K562 (cell line): ENCODE measurements around the gene TRIM14. TPM values are rescaled to one million over a fixed set of nuclear protein-coding genes. Genes with fewer than 3 reads are reported as not detected.

Experiments used
- AFF4 ChIP-seq: sonication (generic); formaldehyde crosslinking; IDR thresholded peaks from 2 replicates; pipeline ENCODE4 v1.8.0; 2023; ENCODE audit warnings: mild to moderate bottlenecking, missing genetic modification reagents
- BCLAF1 ChIP-seq, 2 experiments: fragments of 450-650 bp in 1 of 2; IDR thresholded peaks; 2 replicates each; pipeline ENCODE4 v1.6.1; 2011 to 2017; ENCODE audit warnings: low read depth in 2 of 2, antibody characterized with exemption in 1 of 2, borderline replicate concordance in 1 of 2, low read length in 1 of 2, mild to moderate bottlenecking in 1 of 2, mixed read lengths in 1 of 2; ENCODE audit not compliant: control insufficient read depth in 1 of 2
- BRF2 ChIP-seq: IDR thresholded peaks from 3 replicates; pipeline ENCODE4 v1.6.1; 2011; ENCODE audit warnings: borderline replicate concordance, mild to moderate bottlenecking; ENCODE audit not compliant: insufficient read length, insufficient read depth
- GATA2 ChIP-seq: sonication (generic); formaldehyde crosslinking; IDR thresholded peaks from 2 replicates; pipeline ENCODE4 v1.4.0; 2020; ENCODE audit warnings: mild to moderate bottlenecking, missing genetic modification reagents
- HEY1 ChIP-seq: fragments of 250-450 bp; sonication (Bioruptor Pico); IDR thresholded peaks from 2 replicates; pipeline ENCODE4 v1.5.0; 2020; ENCODE audit warnings: mild to moderate bottlenecking, moderate library complexity, borderline replicate concordance
- HMG20A ChIP-seq: fragments of 450-650 bp; formaldehyde crosslinking; conservative IDR thresholded peaks from 2 replicates; pipeline ENCODE4 v1.4.0; 2020; ENCODE audit warnings: mild to moderate bottlenecking, mixed read lengths
- MEF2D ChIP-seq: conservative IDR thresholded peaks from 2 replicates; pipeline ENCODE4 v1.6.1; 2016; ENCODE audit warnings: low read depth, missing genetic modification characterization, missing compliant biosample characterization
- NFIX ChIP-seq: fragments of 250-450 bp; sonication (Bioruptor Pico); IDR thresholded peaks from 2 replicates; pipeline ENCODE4 v1.4.0; 2020; ENCODE audit warnings: low read depth, mild to moderate bottlenecking, moderate library complexity
- RBM39 ChIP-seq: fragments of 200-400 bp; formaldehyde crosslinking; optimal IDR thresholded peaks from 2 replicates; pipeline ENCODE3; 2018; ENCODE audit warnings: low read depth, low read length
- SNAPC5 ChIP-seq: fragments of 250-450 bp; sonication (Bioruptor Pico); IDR thresholded peaks from 2 replicates; pipeline ENCODE4 v1.8.0; 2021; ENCODE audit warnings: moderate library complexity, mild to moderate bottlenecking, inconsistent platforms
- SRSF1 ChIP-seq: fragments of 200-400 bp; formaldehyde crosslinking; IDR thresholded peaks from 2 replicates; pipeline ENCODE4 v1.6.1; 2017; ENCODE audit warnings: mild to moderate bottlenecking, low read depth, low read length, moderate library complexity
- USF1 ChIP-seq: sonication (generic); formaldehyde crosslinking; IDR thresholded peaks from 2 replicates; pipeline ENCODE4 v1.9.0; 2022; ENCODE audit warnings: mild to moderate bottlenecking, missing genetic modification reagents
- ZNF655 ChIP-seq: fragments of 250-450 bp; sonication (Bioruptor Pico); IDR thresholded peaks from 2 replicates; pipeline ENCODE4 v1.5.0; 2021
- polyA plus RNA-seq, 8 experiments: library from polyadenylated mRNA; depleted of rRNA in 4 of 8; stranded (reverse) in 5 of 8; unstranded in 3 of 8; fragments of >200 nt; fragmentation: Nextera tagmentation in 2 of 8; fragmentation: Illumina TruSeq in 1 of 8; extraction: Ambion mirVana in 2 of 8; extraction: Trizol in 1 of 8; gene quantifications; 2 replicates each; pipeline versions ENCODE4 v1.2.1 to v1.2.3, GENCODE V29; 2011 to 2014; ENCODE audit warnings: inconsistent platforms in 1 of 8, missing spikeins in 1 of 8
- total RNA-seq, 7 experiments: library from RNA; depleted of rRNA in 6 of 7; stranded (reverse); fragments of >200 nt in 6 of 7; fragmentation: Illumina TruSeq in 2 of 7; extraction: Trizol in 2 of 7; gene quantifications; 2 replicates each; pipeline versions ENCODE4 v1.2.1 to v1.2.3, GENCODE V29; 2011 to 2021; ENCODE audit warnings: low replicate concordance in 1 of 7

The TRIM14 gene
- total and polyA plus RNA-seq, 9 of the 15 experiments (the other 6 are each of a cell fraction or from before 2014, with no cell fraction given), result 7.6 to 41.0 (median 17.9) TPM

- TF ChIP-seq AFF4 (CRISPR knock-in tag) (no peak), HMG20A (CRISPR knock-in tag) (no peak), NFIX (CRISPR knock-in tag) (no peak), GATA2 (no peak), BCLAF1 (IDR thresholded peaks at IDR 0.05; ENCODE audit: borderline replicate concordance in 1 of 2, control insufficient read depth in 1 of 2, low read depth in 2 of 2, low read length in 1 of 2) (no peak), MEF2D (tag) (no peak), SNAPC5 (CRISPR knock-in tag) (no peak), HEY1 (CRISPR knock-in tag) (no peak), RBM39 (no peak), USF1 (CRISPR knock-in tag) (no peak), SRSF1 (no peak), BRF2 (no peak), ZNF655 (CRISPR knock-in tag) (no peak)
These were observed 84.2 kb downstream of the TRIM14 start (continued) for GRCh38 chr9:98034593-98035546.
